Esophagus muscularis mucosa (tissue), 3 donors: Measurements from ENCODE around the gene GADL1.

Experiments used
- CTCF ChIP-seq, 3 experiments: fragments of 200-600 bp in 2 of 3; fragments of 450-650 bp in 1 of 3; sonication (generic) in 2 of 3; IDR thresholded peaks; one replicate each; pipeline ENCODE4 v1.5.1; 2017 to 2019; ENCODE audit warnings: antibody characterized with exemption in 3 of 3, mild to moderate bottlenecking in 2 of 3, moderate library complexity in 1 of 3
- POLR2A ChIP-seq: fragments of 450-650 bp; IDR thresholded peaks from one replicate; pipeline ENCODE4 v1.6.1; 2017; ENCODE audit warnings: antibody characterized with exemption, moderate library complexity, mild to moderate bottlenecking, low read depth

- no peak for TF ChIP-seq CTCF (IDR thresholded peaks at IDR 0.05)
- TF ChIP-seq POLR2A = no peak
Observed at GRCh38 chr3:30878862-30879261, 15.6 kb downstream of the GADL1 start.
